CD14-positive monocyte (primary cell): ENCODE results near the gene SLX4. TPM values are rescaled to one million over a fixed set of nuclear protein-coding genes. Genes with fewer than 3 reads are reported as not detected.

Experiments used
- DNase-seq, 3 donors: peaks; one replicate each; pipeline ENCODE4 v3.0.0-alpha.2; 2011 to 2022
- H2AFZ ChIP-seq: 2 replicates; pipeline ENCODE4 v1.6.0; 2012; ENCODE audit warnings: mild to moderate bottlenecking, low read depth, low read length, inconsistent platforms; ENCODE audit not compliant: insufficient read depth, poor library complexity, severe bottlenecking
- H3K27ac ChIP-seq, 2 donors: 1 replicate in 1 of 2; 2 replicates in 1 of 2; pipeline ENCODE4 v1.5.1; 2012 to 2013; ENCODE audit warnings: low read length in 2 of 2, control low read depth in 1 of 2, inconsistent platforms in 1 of 2, low read depth in 1 of 2, mild to moderate bottlenecking in 1 of 2
- H3K27me3 ChIP-seq, 2 donors: one replicate each; pipeline versions ENCODE4 v1.6.0 to v1.6.1; 2011 to 2013; ENCODE audit warnings: low read length in 2 of 2; ENCODE audit not compliant: control insufficient read depth in 2 of 2, insufficient read depth in 2 of 2
- H3K36me3 ChIP-seq, 2 donors: replicated peaks in 1 of 2; 1 replicate in 1 of 2; 2 replicates in 1 of 2; pipeline versions ENCODE4 v1.5.1 to v1.6.1; 2012 to 2013; ENCODE audit warnings: low read length in 2 of 2, control low read depth in 1 of 2, inconsistent platforms in 1 of 2, mild to moderate bottlenecking in 1 of 2; ENCODE audit not compliant: insufficient read depth in 2 of 2, control insufficient read depth in 1 of 2
- H3K4me1 ChIP-seq, 2 donors: 1 replicate in 1 of 2; 2 replicates in 1 of 2; pipeline versions ENCODE4 v1.5.1 to v1.6.1; 2012 to 2013; ENCODE audit warnings: low read length in 2 of 2, control low read depth in 1 of 2, inconsistent platforms in 1 of 2, mild to moderate bottlenecking in 1 of 2, moderate library complexity in 1 of 2; ENCODE audit not compliant: insufficient read depth in 2 of 2, control insufficient read depth in 1 of 2
- H3K4me2 ChIP-seq: replicated peaks from 2 replicates; pipeline ENCODE3; 2012; ENCODE audit warnings: low read length, moderate library complexity, mild to moderate bottlenecking; ENCODE audit not compliant: poor library complexity, severe bottlenecking; ENCODE audit errors: extremely low read depth
- H3K4me3 ChIP-seq, 3 experiments: fragments of 200-600 bp in 1 of 3; sonication (generic) in 1 of 3; replicated peaks in 1 of 3; 1 replicate in 2 of 3; 2 replicates in 1 of 3; pipeline ENCODE4 v1.5.1; 2011 to 2013; ENCODE audit warnings: low read length in 3 of 3, mild to moderate bottlenecking in 3 of 3, control low read depth in 2 of 3, low read depth in 2 of 3, inconsistent platforms in 1 of 3, moderate library complexity in 1 of 3
- H3K79me2 ChIP-seq: 2 replicates; pipeline ENCODE4 v1.6.0; 2012; ENCODE audit warnings: mild to moderate bottlenecking, control low read depth, inconsistent platforms, low read length, moderate library complexity; ENCODE audit not compliant: insufficient read depth
- H3K9ac ChIP-seq: 2 replicates; pipeline ENCODE4 v1.6.0; 2017; ENCODE audit warnings: low read length, mild to moderate bottlenecking; ENCODE audit not compliant: insufficient read depth, poor library complexity, severe bottlenecking
- H3K9me3 ChIP-seq, 2 donors: replicated peaks in 1 of 2; 1 replicate in 1 of 2; 2 replicates in 1 of 2; pipeline versions ENCODE4 v1.5.1 to v1.6.1; 2012 to 2013; ENCODE audit warnings: low read length in 2 of 2, control low read depth in 1 of 2; ENCODE audit not compliant: control insufficient read depth in 1 of 2, insufficient read depth in 1 of 2
- H4K20me1 ChIP-seq: 2 replicates; pipeline ENCODE4 v1.6.0; 2012; ENCODE audit warnings: mild to moderate bottlenecking, low read length, control low read depth, moderate library complexity; ENCODE audit not compliant: insufficient read depth
- H3K27ac Mint-ChIP-seq, 7 donors: one replicate each; pipeline ENCODE4 v1.8.0; 2020; ENCODE audit warnings: mild to moderate bottlenecking in 7 of 7, mixed read lengths in 7 of 7, moderate library complexity in 6 of 7, inconsistent platforms in 2 of 7
- H3K27me3 Mint-ChIP-seq, 3 donors: one replicate each; pipeline ENCODE4 v1.8.0; 2021 to 2022; ENCODE audit warnings: low read depth in 3 of 3, mild to moderate bottlenecking in 3 of 3, mixed read lengths in 3 of 3, moderate library complexity in 3 of 3, inconsistent platforms in 1 of 3
- H3K36me3 Mint-ChIP-seq, 2 donors: one replicate each; pipeline ENCODE4 v1.8.0; 2020; ENCODE audit warnings: mixed read lengths in 2 of 2, inconsistent platforms in 1 of 2, mild to moderate bottlenecking in 1 of 2
- H3K4me1 Mint-ChIP-seq: one replicate; pipeline ENCODE4 v1.8.0; 2020; ENCODE audit warnings: mild to moderate bottlenecking, mixed read lengths
- H3K4me3 Mint-ChIP-seq, 2 donors: one replicate each; pipeline ENCODE4 v1.8.0; 2020; ENCODE audit warnings: mild to moderate bottlenecking in 2 of 2, mixed read lengths in 2 of 2, moderate library complexity in 1 of 2
- H3K9me3 Mint-ChIP-seq, 7 donors: one replicate each; pipeline ENCODE4 v1.8.0; 2020 to 2022; ENCODE audit warnings: mixed read lengths in 7 of 7, mild to moderate bottlenecking in 6 of 7, moderate library complexity in 6 of 7, inconsistent platforms in 2 of 7
- CTCF ChIP-seq: fragments of 200-600 bp; IDR thresholded peaks from one replicate; pipeline ENCODE4 v1.8.0; 2022; ENCODE audit warnings: antibody characterized with exemption, mild to moderate bottlenecking
- WGBS: methylation state at CpG from one replicate; pipeline ENCODE4 v1.1.5; 2013; ENCODE audit warnings: missing lambda C conversion rate; ENCODE audit not compliant: insufficient coverage; 5-methylcytosine and 5-hydroxymethylcytosine counted together
- intact Hi-C, 2 donors: fragments of 100-400 bp; cut with micrococcal nuclease; formaldehyde crosslinking; loops; one replicate each; pipeline versions ENCODE4 v1.15.0 to v1.15.1; 2023
- polyA minus RNA-seq: library from RNA; depleted of rRNA, polyadenylated mRNA; stranded (reverse); fragments of >200 nt; gene quantifications from 2 replicates; pipeline ENCODE4 v1.2.3, GENCODE V29; 2012
- polyA plus RNA-seq, 3 donors: library from polyadenylated mRNA; depleted of rRNA in 1 of 3; unstranded in 2 of 3; stranded (reverse) in 1 of 3; fragments of 300-500 nt in 2 of 3; fragments of >200 nt in 1 of 3; fragmentation: Illumina TruSeq in 2 of 3; gene quantifications; 1 replicate in 2 of 3; 2 replicates in 1 of 3; pipeline ENCODE4 v1.2.3, GENCODE V29; 2012 to 2021
- total RNA-seq, 12 experiments: library from RNA in 1 of 12; stranded (reverse) in 1 of 12; fragments of 120-200 nt in 1 of 12; gene quantifications; one replicate each; pipeline ENCODE4 v1.2.4 and lab custom pipeline; 2013 to 2026; ENCODE audit warnings: mixed read lengths in 6 of 12, inconsistent platforms in 1 of 12

Gene SLX4
- 2.3 TPM for total RNA-seq (2013)
- polyA plus RNA-seq (1 to 10 TPM in 1 of 3 donors, under 1 TPM in 2; 0.12 to 2.4 (median 0.71) TPM), polyA minus RNA-seq (2.8 and 3.6 TPM in 2 replicates), total RNA-seq (lab: John Stamatoyannopoulos, UW) (4.2 to 18.6 (median 11.2) reads per million in 11 experiments)

GRCh38 chr16:3611146-3611975 is at the start of gene SLX4:
Gene SLX4, minus strand, starts transcription at chr16:3611606. Its CDS starts 2,642 bp downstream, at chr16:3608964.
- Mint-ChIP-seq H3K27me3 (peaks cover 0 to 1% (median 0%) of the 10 kb centered on the region in 3 donors), H3K4me1 (peaks cover 54% of the 10 kb centered on the region), H3K27ac (peak within 1 kb of the TSS; percentile 96 to 99 (median 98)), H3K4me3 (peak within 1 kb of the TSS; percentile 99 to 100), H3K9me3 (no peaks in the 10 kb centered on the region), H3K36me3 (peaks cover 18 to 32% of the 10 kb centered on the region in 2 donors)
- intact Hi-C loops: loop anchor here in 1 of 2 donors (2.0 to 10.0 kb wide), 2 partner anchors 105 to 573 kb away; partner anchors contain the start of gene TRAP1
- peak within 1 kb of the TSS; percentile 82 to 97 (median 90) for H3K4me3 ChIP-seq
- peak within 1 kb of the TSS; percentile 84 for H3K9ac ChIP-seq
- peaks cover 15% of the 10 kb centered on the region for H4K20me1 ChIP-seq
- peak within 1 kb of the TSS; percentile 92 for H3K4me2 ChIP-seq
- no peaks in the 10 kb centered on the region for H3K27me3 ChIP-seq
- H3K79me2 ChIP-seq: peaks cover 60% of the 10 kb centered on the region
- TF ChIP-seq CTCF: no peak
- H3K36me3 ChIP-seq: peaks cover 0 to 25% of the 10 kb centered on the region in 2 donors
- H3K27ac ChIP-seq: peak within 1 kb of the TSS; percentile 70 to 94
- H3K9me3 ChIP-seq: no peaks in the 10 kb centered on the region
- peak within 1 kb of the TSS; percentile 92 for H2AFZ ChIP-seq
- peak; percentile 88 to 94 (median 91) for DNase-seq
- WGBS: 0% methylated on average over 75 of the region's 86 CpGs
- H3K4me1 ChIP-seq: peaks cover 29 to 33% of the 10 kb centered on the region in 2 donors

GRCh38 chr16:3659251-3659650 is 47.8 kb upstream of the SLX4 start:
- Histone ChIP-seq H3K9me3 (no peaks in the 10 kb centered on the region), H2AFZ (no peak overlapping the region), H3K79me2 (no peaks in the 10 kb centered on the region), H4K20me1 (no peaks in the 10 kb centered on the region), H3K27me3 (no peaks in the 10 kb centered on the region), H3K4me3 (no peak overlapping the region), H3K9ac (no peak overlapping the region), H3K4me1 (no peaks in the 10 kb centered on the region), H3K27ac (no peak overlapping the region), H3K4me2 (no peak overlapping the region), H3K36me3 (peaks cover 79 to 89% of the 10 kb centered on the region in 2 donors)
- Mint-ChIP-seq H3K4me3 (no peak overlapping the region), H3K9me3 (peaks cover 0 to 2% (median 0%) of the 10 kb centered on the region in 7 donors), H3K27ac (no peak overlapping the region), H3K27me3 (no peaks in the 10 kb centered on the region), H3K4me1 (no peaks in the 10 kb centered on the region), H3K36me3 (peaks cover 78 to 97% of the 10 kb centered on the region in 2 donors)
- no peak for TF ChIP-seq CTCF
- DNase-seq: no peak
- intact Hi-C loops: no loop called here
- no CpG with 5 or more reads among the region's 3 CpGs for WGBS
